ENCODE measurements around the gene TIGD2.

- TF ChIP-seq GATA3 (IDR thresholded peaks at IDR 0.05; ENCODE audit: low read depth, low read length) (no peak), GATA2 (IDR thresholded peaks at IDR 0.05; ENCODE audit: low read depth, low read length) (no peak)
These were observed 26.4 kb downstream of the TIGD2 start for GRCh38 chr4:89137695-89138094.
